Stimulated activated memory B cell treated with anti-CD40 and anti-IgM and Interleukin-4, amounts not matched to agents 10 μg/mL and 1 μg/mL and 100 μg/mL, for 72 hours (primary cell): Measurements from ENCODE around the gene ATP9A.

ENCODE experiments used
- ATAC-seq: fragments of 150-1000 bp; cut with Tn5 transposase; 2 replicates; pipeline ENCODE4 v1.10.0; 2021
- H3K27ac Mint-ChIP-seq: one replicate; pipeline ENCODE4 v1.8.0; 2022; ENCODE audit warnings: mild to moderate bottlenecking, mixed read lengths
- H3K27me3 Mint-ChIP-seq: one replicate; pipeline ENCODE4 v1.8.0; 2022; ENCODE audit warnings: mixed read lengths
- H3K36me3 Mint-ChIP-seq: one replicate; pipeline ENCODE4 v1.8.0; 2022; ENCODE audit warnings: mixed read lengths
- H3K4me1 Mint-ChIP-seq: one replicate; pipeline ENCODE4 v1.8.0; 2022; ENCODE audit warnings: mixed read lengths
- H3K4me3 Mint-ChIP-seq: one replicate; pipeline ENCODE4 v1.8.0; 2022; ENCODE audit warnings: mild to moderate bottlenecking, moderate library complexity, mixed read lengths
- H3K9me3 Mint-ChIP-seq: one replicate; pipeline ENCODE4 v1.8.0; 2022; ENCODE audit warnings: mixed read lengths

The ATP9A gene

DNA sequence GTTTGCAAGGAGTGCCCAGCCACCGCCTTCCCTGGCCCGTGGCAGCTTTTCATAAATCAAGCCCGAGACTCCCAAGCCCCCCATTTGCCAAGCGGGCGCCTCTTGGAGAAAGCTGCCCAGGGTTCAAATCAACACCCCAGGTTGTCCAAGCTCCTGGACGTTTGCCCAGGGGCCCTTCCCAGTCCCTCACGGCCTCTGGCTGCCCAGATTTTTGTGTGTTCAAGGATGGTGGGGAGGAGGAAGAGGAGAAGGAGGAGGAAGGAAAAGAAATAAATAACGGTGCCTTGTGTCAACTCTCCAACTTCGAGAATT is 205.1 kb downstream of the ATP9A start:
- Mint-ChIP-seq H3K4me3 (peak overlapping the region; percentile 63), H3K27me3 (peaks cover 58% of the 10 kb centered on the region)
- ATAC-seq, result no peak

DNA sequence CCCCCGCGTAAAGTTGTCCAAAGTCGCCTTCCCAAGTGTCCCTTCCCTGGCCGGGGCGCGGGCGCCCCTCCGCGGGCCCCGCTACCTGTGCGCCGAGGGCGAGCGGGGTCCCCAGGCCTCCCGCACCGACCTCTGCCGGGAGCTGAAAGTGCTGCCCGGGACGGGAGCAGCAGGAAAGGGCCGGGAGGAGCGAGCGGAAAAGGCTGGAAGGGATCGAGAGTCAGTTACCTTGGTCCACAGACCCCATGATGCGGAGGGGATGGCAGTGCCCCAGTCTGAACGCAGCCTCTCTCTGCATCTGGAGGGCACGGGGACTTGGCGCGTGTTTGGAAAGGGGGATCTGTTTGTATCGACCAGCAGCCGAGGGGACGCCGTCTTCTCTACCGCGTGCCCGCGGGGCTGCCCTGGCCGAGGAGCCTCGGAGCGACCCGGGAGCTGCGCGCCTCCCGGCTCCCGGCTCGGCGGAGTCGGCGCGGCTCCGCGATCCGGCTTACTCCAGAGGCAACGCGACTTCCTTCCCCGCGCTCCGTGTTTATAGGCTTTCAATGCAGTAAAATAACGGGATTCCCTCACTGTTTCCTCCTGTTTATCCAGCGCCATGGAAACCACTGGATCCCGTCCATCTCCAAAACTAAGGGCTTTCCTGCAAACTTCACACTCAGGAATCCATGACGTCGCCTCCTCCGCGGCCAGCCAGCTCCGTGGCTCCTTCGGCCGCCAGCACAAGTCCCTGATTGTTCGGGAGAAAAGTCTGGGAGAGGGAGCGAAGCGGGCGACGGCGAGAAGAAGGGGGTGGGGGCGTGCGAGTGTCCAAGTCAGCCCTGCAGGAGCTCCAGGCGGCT is 205.6 kb downstream of the ATP9A start:
- Mint-ChIP-seq H3K27ac (no peak overlapping the region), H3K27me3 (peaks cover 54% of the 10 kb centered on the region)
- peak; percentile 53 for ATAC-seq

More for the DNA sequence above, 205.1 kb downstream of the ATP9A start:
- H3K4me1 Mint-ChIP-seq, result peaks cover 35% of the 10 kb centered on the region
- H3K36me3 Mint-ChIP-seq, result peaks cover 5% of the 10 kb centered on the region
- H3K27ac Mint-ChIP-seq, result no peak overlapping the region
- H3K9me3 Mint-ChIP-seq, result peaks cover 4% of the 10 kb centered on the region

DNA sequence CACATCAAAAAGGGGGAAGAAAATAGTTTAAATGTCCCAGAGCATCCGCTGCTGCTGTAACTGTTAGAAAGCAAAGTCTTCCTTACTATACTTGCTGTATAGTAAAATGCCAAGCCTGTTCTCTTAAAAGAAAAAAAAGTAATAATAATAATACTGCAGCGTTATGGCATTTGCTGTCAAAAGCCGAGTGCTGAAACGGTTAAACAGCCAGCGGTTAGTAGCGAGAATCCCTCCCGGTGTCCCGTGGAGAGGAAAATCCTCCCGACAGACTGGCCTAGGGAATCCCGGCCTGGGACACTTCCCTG is 206.2 kb downstream of the ATP9A start:
- H3K27me3 Mint-ChIP-seq, result peaks cover 60% of the 10 kb centered on the region
- peaks cover 35% of the 10 kb centered on the region for H3K4me1 Mint-ChIP-seq
- no peak for ATAC-seq
- H3K27ac Mint-ChIP-seq, result peak overlapping the region; percentile 12
- peak overlapping the region; percentile 63 for H3K4me3 Mint-ChIP-seq
- H3K36me3 Mint-ChIP-seq, result no peaks in the 10 kb centered on the region
- H3K9me3 Mint-ChIP-seq, result no peaks in the 10 kb centered on the region

More for the DNA sequence above, 205.6 kb downstream of the ATP9A start:
- peak overlapping the region; percentile 63 for H3K4me3 Mint-ChIP-seq
- H3K36me3 Mint-ChIP-seq, result no peaks in the 10 kb centered on the region
- no peaks in the 10 kb centered on the region for H3K9me3 Mint-ChIP-seq
- H3K4me1 Mint-ChIP-seq, result peaks cover 35% of the 10 kb centered on the region

DNA sequence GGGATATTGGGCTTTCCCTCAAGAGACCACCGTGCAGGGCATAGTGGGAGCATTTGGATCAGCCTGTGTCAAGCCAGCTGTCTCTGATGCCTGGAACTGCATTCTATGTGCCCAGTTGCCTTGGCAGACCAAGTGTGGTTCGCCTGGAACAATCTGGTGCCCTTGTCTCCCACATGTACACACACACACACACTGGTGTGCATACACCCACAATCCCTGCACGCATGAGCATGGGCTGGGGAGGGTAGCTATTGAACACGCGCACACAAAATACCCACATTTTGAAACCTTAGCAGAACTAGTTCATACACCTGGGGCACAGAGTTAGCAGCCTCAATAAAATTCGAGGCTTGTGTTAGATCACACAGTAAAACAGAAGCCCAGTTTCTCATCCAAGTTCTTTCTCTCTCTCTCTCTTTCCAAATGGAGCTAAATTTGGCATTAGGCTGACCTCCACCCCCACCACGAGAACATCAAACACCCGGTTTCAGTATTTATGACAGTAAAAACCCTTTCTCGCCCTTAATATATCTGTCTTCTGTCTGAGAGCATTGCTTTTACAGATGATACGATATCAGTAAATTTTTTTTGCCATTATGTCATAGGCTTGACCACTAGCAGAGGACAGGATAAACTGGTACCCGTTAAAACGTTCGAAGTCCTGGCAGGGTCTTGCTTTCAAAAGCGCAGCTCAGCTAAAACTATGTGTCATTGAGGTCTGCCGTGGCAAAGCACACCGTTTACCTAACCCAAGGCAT is 207.5 kb downstream of the ATP9A start:
- Mint-ChIP-seq H3K27ac (peak overlapping the region; percentile 12), H3K4me3 (peak overlapping the region; percentile 51), H3K27me3 (peaks cover 69% of the 10 kb centered on the region), H3K36me3 (no peaks in the 10 kb centered on the region), H3K9me3 (no peaks in the 10 kb centered on the region), H3K4me1 (peaks cover 31% of the 10 kb centered on the region)
- no peak for ATAC-seq

DNA sequence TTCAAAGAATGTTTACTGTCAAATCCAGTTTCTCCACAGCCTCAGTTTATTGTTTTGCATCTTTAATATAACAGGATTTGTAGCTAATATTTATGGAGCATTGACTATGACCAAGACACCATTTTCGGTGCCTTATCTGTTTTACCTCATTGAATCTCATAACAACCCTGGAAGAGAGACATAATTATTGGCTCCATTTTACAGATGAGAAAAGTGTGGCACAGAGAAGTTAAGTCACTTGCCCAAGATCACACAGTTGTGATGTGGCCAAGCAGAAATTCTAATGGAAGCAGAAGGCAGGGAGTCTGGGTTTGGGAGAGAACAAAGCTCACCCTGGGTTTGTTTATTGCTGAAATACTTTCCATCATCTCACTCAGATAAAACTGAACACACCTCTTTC is 208.1 kb downstream of the ATP9A start:
- ATAC-seq, result no peak
- Mint-ChIP-seq H3K4me3 (no peak overlapping the region), H3K27ac (no peak overlapping the region), H3K9me3 (no peaks in the 10 kb centered on the region), H3K27me3 (peaks cover 69% of the 10 kb centered on the region), H3K36me3 (no peaks in the 10 kb centered on the region), H3K4me1 (peaks cover 30% of the 10 kb centered on the region)

DNA sequence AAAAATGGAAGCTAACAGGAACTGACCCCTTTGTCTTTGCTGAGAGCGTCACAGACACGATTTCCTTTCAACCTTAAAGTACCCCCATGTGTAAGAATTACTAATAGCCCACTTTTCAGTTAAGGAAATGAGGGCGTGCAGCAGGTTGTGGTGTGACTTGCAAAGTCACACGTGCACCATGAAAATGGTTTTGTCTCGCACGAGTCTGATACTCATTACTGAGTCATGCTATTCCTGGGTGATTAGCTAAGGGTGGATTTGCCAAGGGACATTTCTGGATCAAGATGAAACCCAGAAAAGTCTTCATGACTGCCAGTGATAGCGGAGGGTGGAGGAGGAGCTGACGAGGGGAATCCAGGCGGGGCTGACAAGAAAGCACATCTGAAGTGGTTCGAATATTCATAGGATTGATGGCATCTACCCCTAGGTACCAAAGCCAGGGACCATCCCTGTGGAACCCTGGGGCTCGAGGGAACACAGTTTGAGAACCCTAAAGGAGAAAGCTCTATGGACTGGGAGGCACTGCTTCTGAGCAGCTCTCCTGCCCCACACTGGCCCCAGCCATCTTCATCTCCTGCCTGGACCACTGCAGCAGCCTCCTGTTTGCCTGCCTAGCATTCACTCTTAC is 213.5 kb downstream of the ATP9A start:
- Mint-ChIP-seq H3K4me1 (no peaks in the 10 kb centered on the region), H3K4me3 (no peak overlapping the region), H3K9me3 (no peaks in the 10 kb centered on the region), H3K27me3 (peaks cover 21% of the 10 kb centered on the region), H3K36me3 (no peaks in the 10 kb centered on the region), H3K27ac (no peak overlapping the region)
- peak; percentile 61 for ATAC-seq

DNA sequence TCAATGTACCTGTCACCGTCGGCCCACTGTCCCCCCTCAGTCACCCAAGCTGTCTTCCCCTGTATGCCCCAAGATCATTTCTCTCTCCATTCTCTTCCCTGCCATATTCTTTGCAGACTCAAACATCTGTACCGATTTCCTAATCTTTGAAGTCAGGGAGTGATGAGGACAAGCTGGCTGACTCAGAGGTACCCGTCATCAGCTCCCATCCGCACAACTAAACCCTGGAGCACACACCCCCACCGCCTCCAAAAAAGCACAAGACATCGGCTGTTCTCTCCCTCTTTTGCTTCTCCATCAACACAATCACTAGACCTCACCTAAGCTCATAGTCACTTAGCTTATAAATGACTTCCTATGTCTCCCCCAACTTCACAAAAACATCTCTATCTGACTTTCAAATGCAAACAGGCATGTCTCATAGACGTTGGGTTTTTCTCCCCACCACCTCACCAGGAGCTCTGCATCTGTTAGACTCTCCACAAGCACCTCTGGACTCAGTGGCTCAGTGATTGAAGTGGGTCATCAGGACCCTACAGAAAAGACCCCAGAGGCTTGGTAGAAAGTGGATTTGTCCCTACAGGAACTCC is 214.2 kb downstream of the ATP9A start:
- peak; percentile 31 for ATAC-seq
- Mint-ChIP-seq H3K4me3 (no peak overlapping the region), H3K9me3 (no peaks in the 10 kb centered on the region), H3K36me3 (no peaks in the 10 kb centered on the region), H3K27ac (no peak overlapping the region), H3K27me3 (peaks cover 14% of the 10 kb centered on the region), H3K4me1 (no peaks in the 10 kb centered on the region)

DNA sequence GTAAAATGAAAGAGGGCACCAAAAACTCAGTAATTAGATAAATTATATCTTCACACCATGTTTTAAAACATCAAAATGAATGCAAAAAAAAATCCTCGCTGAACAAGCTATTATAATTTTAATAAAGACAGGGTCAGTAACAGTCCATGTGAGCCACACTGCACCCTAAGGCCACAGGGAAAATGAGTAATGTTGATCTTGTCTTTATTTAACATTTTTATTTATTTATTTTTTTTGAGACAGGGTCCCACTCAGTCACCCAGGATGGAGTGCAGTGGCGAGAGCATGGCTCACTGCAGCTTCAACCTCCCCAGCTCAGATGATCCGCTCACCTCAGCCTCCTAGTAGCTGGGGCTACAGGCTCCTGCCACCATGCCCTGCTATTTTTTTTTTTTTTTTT is 217.0 kb downstream of the ATP9A start:
- no peaks in the 10 kb centered on the region for H3K9me3 Mint-ChIP-seq
- peaks cover under 1% of the 10 kb centered on the region for H3K27me3 Mint-ChIP-seq
- H3K36me3 Mint-ChIP-seq, result no peaks in the 10 kb centered on the region
- H3K27ac Mint-ChIP-seq, result no peak overlapping the region
- ATAC-seq, result no peak
- no peaks in the 10 kb centered on the region for H3K4me1 Mint-ChIP-seq
- no peak overlapping the region for H3K4me3 Mint-ChIP-seq

DNA sequence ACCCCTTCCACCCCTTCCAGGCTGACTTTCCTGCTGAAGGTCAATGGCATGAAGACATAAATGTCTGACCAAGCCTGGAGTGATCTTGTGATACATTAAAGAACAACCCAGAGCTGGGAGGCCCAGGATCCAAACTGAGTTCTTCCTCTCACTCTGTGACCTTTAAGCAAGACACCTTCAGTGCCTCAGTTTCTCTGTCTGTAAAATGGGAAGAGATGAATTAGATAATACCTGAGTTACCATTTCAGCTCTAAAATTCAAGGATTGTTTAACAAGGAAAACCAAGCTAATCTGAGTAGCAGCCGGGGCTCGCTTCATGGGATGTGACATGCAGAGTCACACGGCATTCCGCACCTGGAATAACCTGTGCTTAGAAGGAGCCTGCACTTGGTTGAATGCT is 218.7 kb downstream of the ATP9A start:
- ATAC-seq, result no peak
- Mint-ChIP-seq H3K27me3 (no peaks in the 10 kb centered on the region), H3K9me3 (peaks cover 5% of the 10 kb centered on the region), H3K27ac (no peak overlapping the region), H3K4me1 (no peaks in the 10 kb centered on the region), H3K4me3 (no peak overlapping the region), H3K36me3 (no peaks in the 10 kb centered on the region)

DNA sequence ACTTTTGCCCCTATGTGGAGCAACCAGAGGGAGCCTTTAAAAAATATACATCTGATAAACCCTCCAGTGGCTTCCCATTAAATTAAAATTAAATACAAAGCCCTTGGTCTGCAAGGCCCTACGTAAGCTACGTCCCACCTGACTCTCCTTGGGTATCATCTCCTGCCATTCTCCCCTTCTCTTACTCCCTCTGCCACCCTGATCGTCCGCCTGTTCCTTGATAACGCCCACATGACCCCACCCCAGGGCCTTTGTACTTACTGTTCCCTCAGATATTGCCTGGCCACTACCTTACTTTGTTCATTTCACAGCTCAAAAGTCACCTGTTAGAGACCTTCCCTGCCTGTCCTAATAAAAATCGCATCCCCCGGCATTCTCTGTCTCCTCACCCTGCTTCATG is 220.2 kb downstream of the ATP9A start:
- H3K36me3 Mint-ChIP-seq, result no peaks in the 10 kb centered on the region
- no peak for ATAC-seq
- peaks cover 6% of the 10 kb centered on the region for H3K4me1 Mint-ChIP-seq
- peaks cover 5% of the 10 kb centered on the region for H3K9me3 Mint-ChIP-seq
- H3K4me3 Mint-ChIP-seq, result no peak overlapping the region
- H3K27ac Mint-ChIP-seq, result no peak overlapping the region
- H3K27me3 Mint-ChIP-seq, result no peaks in the 10 kb centered on the region
